ENCODE data around the gene FAHD2B.
"Not testable (repeated sequence)": the region's sequence is repeated elsewhere in the genome, so short reads cannot be mapped to it uniquely, and the experiment has no call there.

Gene FAHD2B

GRCh38 chr2:97094772-97095611 lies at the start of gene FAHD2B:
FAHD2B (minus strand) TSS chr2:97094882; CDS start chr2:97091706, 3,176 bp downstream.
- DNase-seq = peak; percentile 87

- not testable (repeated sequence) for DNase-seq
These were observed 49.3 kb upstream of the FAHD2B start for GRCh38 chr2:97144016-97144415.

GRCh38 chr2:97129090-97129489 lies 34.4 kb upstream of the FAHD2B start:
- DNase-seq = not testable (repeated sequence)

GRCh38 chr2:97113882-97114255 lies 19.2 kb upstream of the FAHD2B start:
- DNase-seq = not testable (repeated sequence)

- DNase-seq = peak; percentile 83
These were observed 18.6 kb upstream of the FAHD2B start, which contains the start of gene ANKRD36 for GRCh38 chr2:97113050-97113881. ANKRD36 (plus strand) TSS chr2:97113153; CDS start chr2:97113740, 587 bp downstream.

GRCh38 chr2:97112320-97113049 lies 17.8 kb upstream of the FAHD2B start:
- DNase-seq = peak; percentile 37

GRCh38 chr2:97111246-97111645 lies 16.6 kb upstream of the FAHD2B start:
- DNase-seq = not testable (repeated sequence)

GRCh38 chr2:97106878-97107277 lies 12.2 kb upstream of the FAHD2B start:
- DNase-seq = not testable (repeated sequence)

- DNase-seq = not testable (repeated sequence)
These were observed 4.2 kb upstream of the FAHD2B start for GRCh38 chr2:97098786-97099372.

GRCh38 chr2:97095661-97096060 lies 979 bp upstream of the FAHD2B start:
- no peak for DNase-seq

- DNase-seq = not testable (repeated sequence)
These were observed 505 bp downstream of the FAHD2B start for GRCh38 chr2:97093983-97094771.

GRCh38 chr2:97092946-97093345 lies 1.7 kb downstream of the FAHD2B start:
- DNase-seq = not testable (repeated sequence)

- not testable (repeated sequence) for DNase-seq
These were observed 6.0 kb downstream of the FAHD2B start for GRCh38 chr2:97088706-97089105.

- not testable (repeated sequence) for DNase-seq
These were observed 9.6 kb downstream of the FAHD2B start for GRCh38 chr2:97085093-97085492.

- not testable (repeated sequence) for DNase-seq
These were observed 11.2 kb downstream of the FAHD2B start for GRCh38 chr2:97083516-97083915.

GRCh38 chr2:97082206-97082605 lies 12.5 kb downstream of the FAHD2B start:
- not testable (repeated sequence) for DNase-seq

- not testable (repeated sequence) for DNase-seq
These were observed 13.8 kb downstream of the FAHD2B start for GRCh38 chr2:97080855-97081254.

- DNase-seq = not testable (repeated sequence)
These were observed 17.5 kb downstream of the FAHD2B start for GRCh38 chr2:97077213-97077612.

- DNase-seq = not testable (repeated sequence)
These were observed 23.8 kb downstream of the FAHD2B start for GRCh38 chr2:97070915-97071314.

GRCh38 chr2:97068722-97069121 lies 26.0 kb downstream of the FAHD2B start:
- not testable (repeated sequence) for DNase-seq

- no peak for DNase-seq
These were observed 26.6 kb downstream of the FAHD2B start for GRCh38 chr2:97068074-97068473.
